Measurements from ENCODE around the gene ESRRG.
"Not testable (repeated sequence)": the region's sequence is repeated elsewhere in the genome, so short reads cannot be mapped to it uniquely, and the experiment has no call there.

ESRRG gene

GRCh38 chr1:216542263-216542662, 181.0 kb downstream of the ESRRG start:
- Mint-ChIP-seq H3K4me1 (ENCODE audit: low read depth) (no peaks in the 10 kb centered on the region), H3K9me3 (peaks cover 5% of the 10 kb centered on the region), H3K36me3 (ENCODE audit: low read depth) (no peaks in the 10 kb centered on the region), H3K4me3 (no peak overlapping the region), H3K27ac (no peak overlapping the region), H3K27me3 (no peaks in the 10 kb centered on the region)
- DNase-seq: no peak

GRCh38 chr1:216535751-216536150, 187.5 kb downstream of the ESRRG start:
- H3K4me3 Mint-ChIP-seq: no peak overlapping the region
- H3K27ac Mint-ChIP-seq: no peak overlapping the region
- H3K9me3 Mint-ChIP-seq: peaks cover under 1% of the 10 kb centered on the region
- no peaks in the 10 kb centered on the region for H3K36me3 Mint-ChIP-seq (ENCODE audit: low read depth)
- DNase-seq: no peak
- H3K27me3 Mint-ChIP-seq: no peaks in the 10 kb centered on the region
- H3K4me1 Mint-ChIP-seq (ENCODE audit: low read depth): no peaks in the 10 kb centered on the region

GRCh38 chr1:216535059-216535458, 188.2 kb downstream of the ESRRG start:
- Mint-ChIP-seq H3K9me3 (no peaks in the 10 kb centered on the region), H3K36me3 (ENCODE audit: low read depth) (no peaks in the 10 kb centered on the region), H3K4me1 (ENCODE audit: low read depth) (no peaks in the 10 kb centered on the region), H3K27me3 (no peaks in the 10 kb centered on the region), H3K4me3 (no peak overlapping the region), H3K27ac (no peak overlapping the region)
- no peak for DNase-seq

- H3K9me3 Mint-ChIP-seq: no peaks in the 10 kb centered on the region
- no peak overlapping the region for H3K27ac Mint-ChIP-seq
- H3K4me1 Mint-ChIP-seq (ENCODE audit: low read depth): no peaks in the 10 kb centered on the region
- no peak overlapping the region for H3K4me3 Mint-ChIP-seq
- no peaks in the 10 kb centered on the region for H3K36me3 Mint-ChIP-seq (ENCODE audit: low read depth)
- DNase-seq: no peak
- H3K27me3 Mint-ChIP-seq: no peaks in the 10 kb centered on the region
Measured at GRCh38 chr1:216533776-216534175, 189.5 kb downstream of the ESRRG start.

GRCh38 chr1:216532251-216532798, 190.9 kb downstream of the ESRRG start:
- no peaks in the 10 kb centered on the region for H3K27me3 Mint-ChIP-seq
- no peak overlapping the region for H3K4me3 Mint-ChIP-seq
- H3K36me3 Mint-ChIP-seq (ENCODE audit: low read depth): no peaks in the 10 kb centered on the region
- H3K4me1 Mint-ChIP-seq (ENCODE audit: low read depth): no peaks in the 10 kb centered on the region
- H3K9me3 Mint-ChIP-seq: no peaks in the 10 kb centered on the region
- no peak for DNase-seq
- H3K27ac Mint-ChIP-seq: no peak overlapping the region

- H3K4me3 Mint-ChIP-seq: no peak overlapping the region
- no peaks in the 10 kb centered on the region for H3K4me1 Mint-ChIP-seq (ENCODE audit: low read depth)
- no peak overlapping the region for H3K27ac Mint-ChIP-seq
- H3K36me3 Mint-ChIP-seq (ENCODE audit: low read depth): no peaks in the 10 kb centered on the region
- no peaks in the 10 kb centered on the region for H3K9me3 Mint-ChIP-seq
- DNase-seq: no peak
- no peaks in the 10 kb centered on the region for H3K27me3 Mint-ChIP-seq
Measured at GRCh38 chr1:216531263-216532239, 191.7 kb downstream of the ESRRG start.

- not testable (repeated sequence) for DNase-seq; H3K4me1 Mint-ChIP-seq (ENCODE audit: low read depth); H3K9me3 Mint-ChIP-seq; H3K36me3 Mint-ChIP-seq (ENCODE audit: low read depth); H3K4me3 Mint-ChIP-seq; H3K27ac Mint-ChIP-seq; H3K27me3 Mint-ChIP-seq
Measured at GRCh38 chr1:216529851-216530250, 193.4 kb downstream of the ESRRG start.

- Mint-ChIP-seq H3K27me3 (no peaks in the 10 kb centered on the region), H3K9me3 (no peaks in the 10 kb centered on the region), H3K36me3 (ENCODE audit: low read depth) (no peaks in the 10 kb centered on the region), H3K4me1 (ENCODE audit: low read depth) (no peaks in the 10 kb centered on the region), H3K27ac (no peak overlapping the region), H3K4me3 (no peak overlapping the region)
- no peak for DNase-seq
Measured at GRCh38 chr1:216528816-216529215, 194.4 kb downstream of the ESRRG start.

- Mint-ChIP-seq H3K9me3 (no peaks in the 10 kb centered on the region), H3K4me1 (ENCODE audit: low read depth) (no peaks in the 10 kb centered on the region), H3K4me3 (no peak overlapping the region), H3K36me3 (ENCODE audit: low read depth) (no peaks in the 10 kb centered on the region), H3K27ac (no peak overlapping the region), H3K27me3 (no peaks in the 10 kb centered on the region)
- DNase-seq: no peak
Measured at GRCh38 chr1:216523449-216524190, 199.6 kb downstream of the ESRRG start.

- H3K36me3 Mint-ChIP-seq (ENCODE audit: low read depth): no peaks in the 10 kb centered on the region
- H3K27me3 Mint-ChIP-seq: no peaks in the 10 kb centered on the region
- H3K4me3 Mint-ChIP-seq: no peak overlapping the region
- H3K27ac Mint-ChIP-seq: no peak overlapping the region
- no peaks in the 10 kb centered on the region for H3K4me1 Mint-ChIP-seq (ENCODE audit: low read depth)
- peaks cover 3% of the 10 kb centered on the region for H3K9me3 Mint-ChIP-seq
- no peak for DNase-seq
Measured at GRCh38 chr1:216523043-216523442, 200.2 kb downstream of the ESRRG start.

- H3K27ac Mint-ChIP-seq: no peak overlapping the region
- no peak for DNase-seq
- no peaks in the 10 kb centered on the region for H3K27me3 Mint-ChIP-seq
- H3K36me3 Mint-ChIP-seq (ENCODE audit: low read depth): no peaks in the 10 kb centered on the region
- H3K9me3 Mint-ChIP-seq: peaks cover 4% of the 10 kb centered on the region
- no peak overlapping the region for H3K4me3 Mint-ChIP-seq
- no peaks in the 10 kb centered on the region for H3K4me1 Mint-ChIP-seq (ENCODE audit: low read depth)
Measured at GRCh38 chr1:216521477-216521876, 201.8 kb downstream of the ESRRG start.

- no peaks in the 10 kb centered on the region for H3K4me1 Mint-ChIP-seq (ENCODE audit: low read depth)
- peaks cover 4% of the 10 kb centered on the region for H3K9me3 Mint-ChIP-seq
- no peak overlapping the region for H3K27ac Mint-ChIP-seq
- no peak for DNase-seq
- H3K27me3 Mint-ChIP-seq: no peaks in the 10 kb centered on the region
- no peak overlapping the region for H3K4me3 Mint-ChIP-seq
- H3K36me3 Mint-ChIP-seq (ENCODE audit: low read depth): no peaks in the 10 kb centered on the region
Measured at GRCh38 chr1:216518844-216519627, 204.2 kb downstream of the ESRRG start.

GRCh38 chr1:216502528-216503162, 220.6 kb downstream of the ESRRG start:
- H3K9me3 Mint-ChIP-seq: no peaks in the 10 kb centered on the region
- H3K36me3 Mint-ChIP-seq (ENCODE audit: low read depth): no peaks in the 10 kb centered on the region
- H3K4me1 Mint-ChIP-seq (ENCODE audit: low read depth): no peaks in the 10 kb centered on the region
- DNase-seq: no peak
- no peak overlapping the region for H3K4me3 Mint-ChIP-seq
- no peaks in the 10 kb centered on the region for H3K27me3 Mint-ChIP-seq
- H3K27ac Mint-ChIP-seq: no peak overlapping the region

All from activated T-cell treated with anti-CD3 and anti-CD28 coated beads, Interleukin-2, amount 50 U/mL, for 24 hours (primary cell).